ENCODE data around the gene HOXB7. TPM values are rescaled to one million over a fixed set of nuclear protein-coding genes. Genes with fewer than 3 reads are reported as not detected.

Gene HOXB7
- total RNA-seq, 1 donor from 2014 or later = 0.22 TPM

DNA sequence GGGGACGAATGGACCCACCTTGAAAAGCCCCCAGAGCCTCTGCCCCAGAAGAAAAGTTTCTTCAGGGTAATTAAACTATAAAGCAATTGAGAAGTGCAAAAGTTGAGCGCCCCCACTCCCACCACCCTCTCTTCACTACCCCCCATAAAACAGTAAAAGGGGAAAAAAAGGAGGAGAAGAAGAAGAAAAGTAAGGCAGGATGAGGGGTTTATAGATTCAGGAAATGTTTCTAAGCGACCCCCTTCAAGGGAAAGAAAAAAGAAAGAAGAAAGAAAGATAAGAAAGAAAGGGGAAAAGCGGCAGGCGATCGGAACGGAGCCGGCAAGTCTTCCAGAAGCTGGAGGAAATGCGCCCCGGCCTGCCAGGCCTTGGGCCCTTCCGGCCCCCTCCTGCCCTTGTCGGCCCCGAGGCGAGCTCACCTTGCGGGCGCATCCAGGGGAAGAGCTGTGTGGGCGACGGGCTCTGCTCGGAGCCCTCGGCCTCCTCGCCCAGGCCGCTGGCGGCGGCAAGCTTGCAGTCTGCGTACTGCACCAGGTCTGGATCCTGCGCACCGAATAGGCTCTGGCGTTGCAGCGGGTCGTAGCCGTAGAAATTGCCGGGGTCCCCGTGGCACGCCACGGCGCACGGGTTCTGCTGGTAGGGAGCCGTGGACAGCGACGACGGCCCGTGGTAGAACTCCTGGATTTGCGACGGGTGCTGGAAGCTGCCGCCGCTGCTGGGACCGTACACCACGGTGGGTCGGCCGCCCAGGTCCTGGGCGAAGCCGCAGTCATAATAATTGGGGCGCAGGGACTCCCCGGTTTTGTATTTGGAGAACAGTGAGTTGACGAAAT lies 3.3 kb upstream of the HOXB7 start:
- ATAC-seq (ENCODE audit: poor library complexity) (no peak), DNase-seq (no peak)
- intact Hi-C loops (cut with DNase I) = no loop called here

DNA sequence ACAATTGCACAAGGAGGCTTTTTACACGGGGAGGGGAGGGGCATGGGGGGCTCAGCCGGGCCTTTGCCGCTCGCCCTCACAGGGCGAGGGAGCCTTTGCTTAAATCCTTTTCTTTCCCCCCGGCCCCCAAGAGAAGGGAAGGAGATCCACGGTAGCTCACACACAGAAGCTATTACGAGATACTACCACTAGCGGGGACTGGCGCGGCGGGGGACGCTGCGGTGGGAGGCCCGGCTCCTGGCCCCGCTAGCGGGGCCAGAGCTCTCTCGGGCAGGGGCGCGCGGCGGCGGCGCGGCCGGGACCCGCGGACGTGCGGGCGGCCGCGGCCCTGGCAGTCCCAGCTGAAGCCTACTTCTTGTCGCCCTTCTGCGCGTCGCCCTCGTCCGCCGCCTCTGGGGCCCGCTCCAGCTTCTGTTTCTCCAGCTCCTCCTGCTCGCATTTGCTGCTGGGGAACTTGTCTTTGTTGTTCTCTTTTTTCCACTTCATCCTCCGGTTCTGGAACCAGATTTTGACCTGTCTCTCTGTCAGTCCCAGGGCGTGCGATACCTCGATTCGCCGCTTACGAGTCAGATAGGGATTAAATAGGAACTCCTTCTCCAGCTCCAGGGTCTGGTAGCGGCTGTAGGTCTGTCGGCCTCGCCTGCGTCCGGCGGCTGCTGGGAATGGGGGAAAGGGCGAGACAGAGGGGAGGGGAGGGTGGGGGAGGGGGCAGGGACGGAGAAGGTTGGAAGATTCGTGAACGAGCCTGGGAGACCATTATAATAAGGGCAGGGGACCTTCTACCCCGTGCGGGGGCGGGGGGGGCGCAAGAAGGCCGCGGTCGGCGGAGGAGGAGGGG lies 2.3 kb upstream of the HOXB7 start:
- DNase-seq (no peak), ATAC-seq (ENCODE audit: poor library complexity) (peak; percentile 46)
- intact Hi-C loops (cut with DNase I) = no loop called here

DNA sequence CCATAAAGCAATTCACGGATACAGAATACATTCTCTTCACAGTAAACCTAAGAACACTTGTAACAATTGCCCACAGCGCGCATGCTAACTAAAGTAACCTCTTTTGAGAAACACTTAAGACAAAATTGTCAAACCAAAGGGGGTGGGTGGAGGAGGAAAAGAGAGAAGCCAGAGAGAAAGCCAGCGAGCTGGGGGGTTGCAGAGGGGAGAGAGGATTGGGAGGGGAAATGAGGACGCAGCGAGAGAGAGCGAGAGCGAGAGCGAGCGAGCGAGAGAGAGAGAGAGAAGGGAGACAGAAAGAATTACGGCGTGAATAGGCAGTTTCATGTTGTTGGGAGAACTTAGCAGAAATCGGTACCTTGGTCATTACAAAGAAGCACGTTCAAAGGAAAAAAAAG lies 1.6 kb upstream of the HOXB7 start:
- DNase-seq = no peak
- intact Hi-C loops (cut with DNase I) = no loop called here

GRCh38 chr17:48611681-48612455 lies 1.1 kb upstream of the HOXB7 start:
- DNase-seq = no peak
- ATAC-seq (ENCODE audit: poor library complexity) = peak; percentile 30
- intact Hi-C loops (cut with DNase I) = no loop called here

More for the DNA sequence above, 1.6 kb upstream of the HOXB7 start:
- no peak for ATAC-seq (ENCODE audit: poor library complexity)

GRCh38 chr17:48611213-48611612 lies 396 bp upstream of the HOXB7 start:
- intact Hi-C loops (cut with DNase I) = no loop called here
- no peak for DNase-seq
- ATAC-seq (ENCODE audit: poor library complexity) = no peak

- DNase-seq (no peak), ATAC-seq (ENCODE audit: poor library complexity) (no peak)
- intact Hi-C loops (cut with DNase I) = no loop called here
Observed at GRCh38 chr17:48609759-48610281, 997 bp downstream of the HOXB7 start.

GRCh38 chr17:48609033-48609432 lies 1.8 kb downstream of the HOXB7 start:
- no peak for DNase-seq
- intact Hi-C loops (cut with DNase I) = no loop called here
- ATAC-seq (ENCODE audit: poor library complexity) = no peak

- intact Hi-C loops (cut with DNase I) = no loop called here
- ATAC-seq (ENCODE audit: poor library complexity) (no peak), DNase-seq (no peak)
Observed at GRCh38 chr17:48608494-48608834, 2.4 kb downstream of the HOXB7 start.

GRCh38 chr17:48606892-48607614 lies 3.8 kb downstream of the HOXB7 start:
- ATAC-seq (ENCODE audit: poor library complexity) (no peak), DNase-seq (no peak)
- intact Hi-C loops (cut with DNase I) = no loop called here

GRCh38 chr17:48605991-48606891 lies 4.6 kb downstream of the HOXB7 start:
- ATAC-seq (ENCODE audit: poor library complexity) (no peak), DNase-seq (no peak)
- intact Hi-C loops (cut with DNase I) = no loop called here

DNA sequence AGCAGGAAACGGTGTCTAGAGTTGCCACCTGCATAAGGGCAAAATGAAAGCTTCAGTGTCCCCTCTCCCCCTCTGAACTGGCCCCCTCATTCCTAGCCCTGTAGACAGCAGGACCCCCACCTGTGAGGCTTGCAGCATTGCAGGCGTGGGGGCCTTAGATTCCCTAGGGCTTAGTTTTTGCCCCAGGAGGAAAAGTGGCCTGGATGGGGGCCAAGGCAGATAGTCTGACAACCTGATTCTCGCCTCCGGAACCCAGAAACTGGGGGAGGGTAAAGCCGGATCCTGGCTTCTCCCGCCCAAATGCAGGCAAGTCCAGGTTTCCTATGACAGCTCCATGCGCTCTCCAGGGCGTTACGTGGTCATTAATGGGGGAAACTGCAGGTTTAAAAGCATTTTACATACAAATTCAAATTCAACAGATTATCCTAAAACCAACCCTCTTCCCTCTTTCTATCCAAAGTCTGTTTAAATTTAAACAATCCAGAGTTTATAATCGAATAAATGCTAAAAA lies 5.4 kb downstream of the HOXB7 start:
- ATAC-seq (ENCODE audit: poor library complexity) = no peak

GRCh38 chr17:48604770-48605329 lies 6.0 kb downstream of the HOXB7 start, which contains the start of gene HOXB6:
TSS of gene HOXB6 (minus strand) at chr17:48604986. CDS start at chr17:48598150, 6,836 bp downstream.
- intact Hi-C loops (cut with DNase I) = no loop called here
- no peak for DNase-seq
- ATAC-seq (ENCODE audit: poor library complexity) = no peak

More for the DNA sequence above, 5.4 kb downstream of the HOXB7 start:
- no peak for DNase-seq
- intact Hi-C loops (cut with DNase I) = no loop called here

GRCh38 chr17:48603959-48604769 lies 6.7 kb downstream of the HOXB7 start:
- intact Hi-C loops (cut with DNase I) = no loop called here
- ATAC-seq (ENCODE audit: poor library complexity) = no peak
- DNase-seq = no peak

GRCh38 chr17:48601539-48602425 lies 9.0 kb downstream of the HOXB7 start:
- no peak for DNase-seq
- ATAC-seq (ENCODE audit: poor library complexity) = no peak
- intact Hi-C loops (cut with DNase I) = no loop called here

DNA sequence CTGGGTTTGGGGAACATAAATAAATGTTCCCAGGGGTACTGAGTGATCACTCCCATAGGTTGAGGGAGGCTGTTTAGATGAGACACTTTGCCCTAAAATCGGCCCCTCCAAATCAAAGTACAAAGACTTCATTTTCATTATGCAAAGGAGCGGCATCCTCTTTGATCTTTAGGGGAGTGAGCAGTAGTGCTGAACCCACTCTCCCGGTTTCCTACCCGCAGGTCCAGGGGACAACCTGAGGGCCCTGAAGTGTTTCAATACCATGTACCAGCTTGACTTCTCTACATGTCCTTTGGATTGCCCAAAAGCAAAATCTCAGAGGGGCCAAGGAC lies 9.6 kb downstream of the HOXB7 start:
- ATAC-seq (ENCODE audit: poor library complexity) (no peak), DNase-seq (no peak)
- intact Hi-C loops (cut with DNase I) = no loop called here

Data from Right ventricle myocardium superior (tissue), 1 donor.